Measurements from ENCODE around the gene CCL27.

The CCL27 gene

DNA sequence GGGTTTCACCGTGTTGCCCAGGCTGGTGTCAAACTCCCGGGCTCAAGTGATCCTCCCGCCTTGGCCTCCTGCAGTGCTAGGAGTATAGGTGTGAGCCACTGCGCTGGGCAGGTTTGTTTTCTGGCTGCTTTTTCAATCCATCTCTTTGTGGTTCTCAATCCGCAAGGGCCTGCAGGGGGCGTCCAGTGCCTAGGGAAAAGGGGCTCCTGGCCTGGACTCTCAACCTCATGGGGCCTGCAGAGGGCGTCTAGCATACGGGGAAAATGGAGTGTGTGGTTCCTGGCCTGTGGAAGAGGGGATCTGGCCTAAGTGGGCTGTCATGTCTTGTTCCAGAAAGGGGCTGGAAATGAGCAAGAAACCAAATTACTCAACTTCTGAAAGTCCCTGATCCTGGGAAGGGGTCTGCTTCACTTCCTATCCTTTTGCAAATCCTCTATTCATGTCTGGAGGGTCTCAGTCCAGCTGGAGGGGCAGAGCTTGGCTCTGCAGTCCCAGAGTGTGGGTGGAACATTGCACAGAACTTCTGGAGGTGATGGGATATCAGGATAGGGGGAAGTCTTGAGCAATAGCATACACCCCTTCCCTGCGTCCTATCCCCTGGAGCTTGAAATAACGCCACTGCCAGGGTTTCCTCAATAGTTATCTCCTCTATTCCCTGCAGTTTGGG lies 12.7 kb upstream of the CCL27 start:
- Histone ChIP-seq H3K79me2 (ENCODE audit: control insufficient read depth, low read length) (no peaks in the 10 kb centered on the region), H3K27ac (ENCODE audit: low read depth, low read length) (no peak overlapping the region), H3K9me3 (ENCODE audit: control insufficient read depth, insufficient read depth, low read length) (no peaks in the 10 kb centered on the region), H4K20me1 (ENCODE audit: control insufficient read depth, insufficient read depth, low read depth, low read length) (no peaks in the 10 kb centered on the region), H3K27me3 (ENCODE audit: control insufficient read depth, low read length) (no peaks in the 10 kb centered on the region), H3K4me3 (ENCODE audit: low read length) (no peak overlapping the region), H3F3A (ENCODE audit: control insufficient read depth, insufficient read depth) (no peaks in the 10 kb centered on the region), H3K9me2 (replicated peaks; ENCODE audit: control insufficient read depth, low read length) (no peaks in the 10 kb centered on the region), H3K4me1 (ENCODE audit: control insufficient read depth, low read length) (no peaks in the 10 kb centered on the region), H3K36me3 (ENCODE audit: control insufficient read depth, low read length) (no peaks in the 10 kb centered on the region), H3K4me2 (ENCODE audit: low read length) (no peak overlapping the region)
- no peak for TF ChIP-seq EZH2phosphoT487 (IDR thresholded peaks at IDR 0.05; ENCODE audit: borderline replicate concordance, low read length)
- TF ChIP-seq, protein P1, sequence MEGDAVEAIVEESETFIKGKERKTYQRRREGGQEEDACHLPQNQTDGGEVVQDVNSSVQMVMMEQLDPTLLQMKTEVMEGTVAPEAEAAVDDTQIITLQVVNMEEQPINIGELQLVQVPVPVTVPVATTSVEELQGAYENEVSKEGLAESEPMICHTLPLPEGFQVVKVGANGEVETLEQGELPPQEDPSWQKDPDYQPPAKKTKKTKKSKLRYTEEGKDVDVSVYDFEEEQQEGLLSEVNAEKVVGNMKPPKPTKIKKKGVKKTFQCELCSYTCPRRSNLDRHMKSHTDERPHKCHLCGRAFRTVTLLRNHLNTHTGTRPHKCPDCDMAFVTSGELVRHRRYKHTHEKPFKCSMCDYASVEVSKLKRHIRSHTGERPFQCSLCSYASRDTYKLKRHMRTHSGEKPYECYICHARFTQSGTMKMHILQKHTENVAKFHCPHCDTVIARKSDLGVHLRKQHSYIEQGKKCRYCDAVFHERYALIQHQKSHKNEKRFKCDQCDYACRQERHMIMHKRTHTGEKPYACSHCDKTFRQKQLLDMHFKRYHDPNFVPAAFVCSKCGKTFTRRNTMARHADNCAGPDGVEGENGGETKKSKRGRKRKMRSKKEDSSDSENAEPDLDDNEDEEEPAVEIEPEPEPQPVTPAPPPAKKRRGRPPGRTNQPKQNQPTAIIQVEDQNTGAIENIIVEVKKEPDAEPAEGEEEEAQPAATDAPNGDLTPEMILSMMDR (IDR thresholded peaks at IDR 0.05; ENCODE audit: low read depth, low read length, poor library complexity, severe bottlenecking): peak; percentile 97

DNA sequence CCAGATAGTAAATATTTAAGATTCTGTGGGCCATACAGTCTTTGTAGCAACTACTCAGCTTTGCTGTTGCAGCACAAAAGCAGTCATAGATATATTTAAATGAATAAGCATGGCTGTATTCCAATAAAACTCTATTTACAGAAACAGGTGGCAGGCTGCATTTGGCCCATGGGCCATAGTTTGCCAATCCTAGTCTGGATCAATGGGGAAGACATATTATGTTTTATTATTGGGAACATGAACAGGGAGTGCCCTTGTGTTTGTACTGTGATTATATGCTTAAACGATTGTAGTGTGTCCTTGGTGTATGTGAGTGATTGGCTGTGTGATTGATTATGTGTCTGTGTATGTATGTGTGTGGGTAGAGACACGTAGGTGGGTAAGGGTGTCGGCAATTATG lies 12.0 kb upstream of the CCL27 start:
- Histone ChIP-seq H3K27ac (ENCODE audit: low read depth, low read length) (no peak overlapping the region), H3K79me2 (ENCODE audit: control insufficient read depth, low read length) (no peaks in the 10 kb centered on the region), H3K4me2 (ENCODE audit: low read length) (no peak overlapping the region), H3K36me3 (ENCODE audit: control insufficient read depth, low read length) (no peaks in the 10 kb centered on the region), H4K20me1 (ENCODE audit: control insufficient read depth, insufficient read depth, low read depth, low read length) (no peaks in the 10 kb centered on the region), H3K27me3 (ENCODE audit: control insufficient read depth, low read length) (no peaks in the 10 kb centered on the region), H3K9me2 (replicated peaks; ENCODE audit: control insufficient read depth, low read length) (no peaks in the 10 kb centered on the region), H3K4me1 (ENCODE audit: control insufficient read depth, low read length) (no peaks in the 10 kb centered on the region), H3K4me3 (ENCODE audit: low read length) (no peak overlapping the region), H3K9me3 (ENCODE audit: control insufficient read depth, insufficient read depth, low read length) (no peaks in the 10 kb centered on the region), H3F3A (ENCODE audit: control insufficient read depth, insufficient read depth) (no peaks in the 10 kb centered on the region)
- TF ChIP-seq, protein P1 (IDR thresholded peaks at IDR 0.05; ENCODE audit: low read depth, low read length, poor library complexity, severe bottlenecking): no peak
- no peak for TF ChIP-seq EZH2phosphoT487 (IDR thresholded peaks at IDR 0.05; ENCODE audit: borderline replicate concordance, low read length)

GRCh38 chr9:34671307-34671706 lies 8.8 kb upstream of the CCL27 start:
- H3K27ac ChIP-seq (ENCODE audit: low read depth, low read length): no peak overlapping the region
- H3K27me3 ChIP-seq (ENCODE audit: control insufficient read depth, low read length): no peaks in the 10 kb centered on the region
- H3K4me2 ChIP-seq (ENCODE audit: low read length): no peak overlapping the region
- no peaks in the 10 kb centered on the region for H3K9me2 ChIP-seq (replicated peaks; ENCODE audit: control insufficient read depth, low read length)
- H3F3A ChIP-seq (ENCODE audit: control insufficient read depth, insufficient read depth): no peaks in the 10 kb centered on the region
- no peaks in the 10 kb centered on the region for H4K20me1 ChIP-seq (ENCODE audit: control insufficient read depth, insufficient read depth, low read depth, low read length)
- no peak for TF ChIP-seq EZH2phosphoT487 (IDR thresholded peaks at IDR 0.05; ENCODE audit: borderline replicate concordance, low read length)
- TF ChIP-seq, protein P1 (IDR thresholded peaks at IDR 0.05; ENCODE audit: low read depth, low read length, poor library complexity, severe bottlenecking): no peak
- 0 out of 2 replicates have a peak, but pooled peaks cover under 1% of the 10 kb centered on the region for H3K4me1 ChIP-seq (ENCODE audit: control insufficient read depth, low read length)
- H3K4me3 ChIP-seq (ENCODE audit: low read length): no peak overlapping the region
- H3K79me2 ChIP-seq (ENCODE audit: control insufficient read depth, low read length): no peaks in the 10 kb centered on the region
- no peaks in the 10 kb centered on the region for H3K36me3 ChIP-seq (ENCODE audit: control insufficient read depth, low read length)
- no peaks in the 10 kb centered on the region for H3K9me3 ChIP-seq (ENCODE audit: control insufficient read depth, insufficient read depth, low read length)
